ENCODE measurements around the gene TRAPPC6A.

Gene TRAPPC6A, protein sequence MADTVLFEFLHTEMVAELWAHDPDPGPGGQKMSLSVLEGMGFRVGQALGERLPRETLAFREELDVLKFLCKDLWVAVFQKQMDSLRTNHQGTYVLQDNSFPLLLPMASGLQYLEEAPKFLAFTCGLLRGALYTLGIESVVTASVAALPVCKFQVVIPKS

DNA sequence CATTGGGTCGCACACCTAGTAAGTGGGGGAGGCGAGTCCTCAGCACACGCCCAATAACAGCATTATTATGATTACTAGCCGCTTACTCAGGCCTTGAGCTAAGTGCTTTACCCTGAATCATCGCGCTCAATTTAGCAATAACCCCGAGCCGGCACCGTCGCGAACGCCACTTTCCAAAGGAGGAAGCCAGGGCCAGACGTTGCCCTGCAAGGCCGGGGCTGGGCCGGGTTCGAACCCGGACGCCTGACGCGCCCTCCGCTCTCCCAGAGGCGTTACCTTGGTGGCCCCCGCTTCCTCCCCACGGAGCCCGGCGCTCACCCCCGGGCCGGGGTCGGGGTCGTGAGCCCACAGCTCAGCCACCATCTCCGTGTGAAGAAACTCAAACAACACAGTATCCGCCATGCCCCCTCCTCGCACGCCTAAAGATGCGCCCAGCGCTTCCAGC, at the start of gene TRAPPC6A:
Gene TRAPPC6A (minus strand): TSS at position 421 of the 445 bp plus-strand sequence. CDS start 19 bp downstream, at position 402.
- DNase-seq (ENCODE audit: low spot score) = no peak

DNA sequence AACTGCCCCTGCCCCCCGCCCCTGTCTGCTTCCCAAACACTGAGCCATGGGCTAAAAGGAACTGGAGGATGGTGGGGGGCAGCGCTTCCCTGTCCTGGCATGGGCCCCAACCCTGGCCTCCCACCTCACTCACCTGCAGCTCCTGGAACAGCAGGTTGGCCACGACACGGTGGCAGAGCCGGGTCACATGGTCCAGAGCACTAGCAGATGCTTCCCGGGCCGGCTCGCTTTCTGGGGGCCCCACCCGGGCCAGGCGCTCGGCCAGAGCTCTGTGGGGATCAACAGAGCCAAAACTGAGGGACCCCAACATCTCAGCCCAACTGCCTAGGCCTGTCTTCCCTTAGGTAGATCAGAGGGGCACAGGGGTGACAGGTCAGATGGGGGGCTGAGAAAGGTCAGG, 46.6 kb upstream of the TRAPPC6A start:
- no peak for DNase-seq (ENCODE audit: low spot score)

DNA sequence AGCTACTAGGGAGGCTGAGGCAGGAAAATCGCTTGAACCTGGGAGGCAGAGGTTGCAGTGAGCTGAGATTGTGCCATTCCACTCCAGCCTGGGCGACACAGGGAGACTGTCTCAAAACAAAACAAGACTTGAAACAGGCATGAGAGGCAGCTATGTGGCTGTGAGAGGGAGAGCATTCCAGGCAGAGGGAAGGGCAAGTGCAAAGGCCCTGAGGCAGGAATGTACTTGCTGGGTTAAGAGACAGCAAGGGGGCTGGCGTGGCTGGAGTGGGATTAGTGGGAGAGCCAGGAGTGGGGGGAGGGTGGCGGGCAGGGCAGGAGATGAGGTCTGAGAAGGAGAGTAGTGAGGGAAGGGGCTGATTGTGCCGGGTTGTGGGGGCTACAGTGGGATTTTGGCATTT, 45.8 kb upstream of the TRAPPC6A start:
- no peak for DNase-seq (ENCODE audit: low spot score)

DNA sequence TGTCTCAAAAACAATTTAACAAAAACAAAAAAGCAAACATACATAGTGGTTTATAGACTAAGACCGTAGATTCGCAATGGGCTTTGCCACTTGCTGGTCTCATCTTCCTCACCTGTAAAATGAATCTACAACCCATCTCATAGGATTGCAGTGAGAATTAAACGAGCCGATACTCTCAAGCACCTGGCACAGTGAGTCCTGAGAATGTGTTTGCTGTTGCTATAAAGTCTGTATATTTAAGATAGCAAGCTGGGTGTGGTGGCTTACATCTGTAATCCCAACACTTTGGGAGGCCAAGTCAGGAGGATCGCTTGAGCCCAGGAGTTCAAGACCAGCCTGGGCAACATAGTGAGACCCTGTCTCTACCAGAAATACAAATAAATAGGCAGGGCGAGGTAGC, 44.7 kb upstream of the TRAPPC6A start:
- no peak for DNase-seq (ENCODE audit: low spot score)

DNA sequence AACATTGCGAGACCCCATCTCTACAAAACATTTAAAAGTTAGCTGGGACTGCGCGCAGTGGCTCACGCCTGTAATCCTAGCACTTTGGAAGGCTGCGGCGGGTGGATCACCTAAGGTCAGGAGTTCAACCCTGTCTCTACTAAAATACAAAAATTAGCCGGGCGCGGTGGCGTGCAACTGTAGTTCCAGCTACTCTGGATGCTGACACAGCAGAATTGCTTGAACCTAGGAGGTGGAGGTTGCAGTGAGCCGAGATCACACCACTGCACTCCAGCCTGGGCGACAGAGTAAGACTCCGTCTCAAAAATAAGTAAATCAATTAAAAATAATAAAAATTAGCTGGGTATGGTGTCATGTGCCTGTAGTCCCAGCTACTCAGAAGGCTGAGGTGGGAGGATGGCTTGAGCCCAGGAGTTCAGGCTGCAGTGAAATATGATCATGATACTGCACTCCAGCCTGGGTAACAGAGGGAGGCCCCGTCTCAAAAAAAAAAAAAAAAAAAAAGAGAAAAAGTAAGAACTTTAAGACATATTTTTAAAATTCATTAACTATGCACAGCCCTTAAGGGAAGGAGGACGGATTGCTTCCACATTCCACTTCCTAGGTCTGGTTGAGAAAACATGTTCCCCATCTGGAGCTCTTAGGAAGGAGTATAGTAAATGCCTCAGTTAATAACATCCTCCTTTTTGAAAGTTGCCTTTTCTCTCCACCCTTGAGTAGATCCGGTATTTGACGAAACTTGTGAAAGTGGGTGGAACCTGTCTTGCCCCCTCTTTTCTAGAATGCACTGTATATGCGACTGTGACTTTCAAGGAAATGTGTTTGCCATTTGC, 41.1 kb upstream of the TRAPPC6A start:
- no peak for DNase-seq (ENCODE audit: low spot score)

DNA sequence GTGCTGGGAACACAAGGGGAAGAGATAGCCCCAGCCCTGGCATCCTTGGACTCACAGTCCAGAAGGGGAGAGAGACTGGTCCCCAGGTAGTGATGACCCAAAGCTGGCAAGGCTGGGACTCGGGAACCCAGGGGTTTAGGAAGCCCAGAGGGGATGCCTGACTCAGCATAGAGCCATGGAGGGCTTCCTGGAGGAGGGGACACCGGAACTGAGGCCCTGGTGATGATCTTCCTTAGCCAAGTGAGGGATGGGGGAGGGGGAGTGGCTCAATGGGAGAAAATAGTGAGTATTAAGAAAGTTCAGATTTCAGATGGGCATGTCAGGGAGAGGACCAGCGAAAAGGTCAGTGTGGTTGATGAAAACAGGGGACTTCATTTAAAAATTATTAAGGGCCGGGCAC, 40.4 kb upstream of the TRAPPC6A start:
- no peak for DNase-seq (ENCODE audit: low spot score)

DNA sequence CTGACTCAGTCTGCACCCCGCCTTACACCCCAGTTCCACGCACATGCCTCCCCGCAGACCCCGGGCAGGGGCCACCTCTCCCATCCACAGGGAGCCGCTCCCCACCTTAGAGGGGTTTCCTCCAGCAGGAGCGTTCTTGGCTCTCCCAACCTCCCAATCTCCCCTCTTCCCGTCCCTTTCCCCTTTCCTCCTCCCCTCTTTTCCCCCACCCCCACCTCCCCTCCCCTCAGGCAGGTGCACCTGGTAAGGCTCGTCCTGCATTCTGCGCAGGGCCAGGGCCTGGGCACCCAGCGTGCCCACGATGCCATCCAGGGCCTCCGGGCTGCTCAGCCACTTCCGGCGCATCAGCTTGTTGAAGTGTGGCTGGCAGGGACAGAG, 39.9 kb upstream of the TRAPPC6A start:
- no peak for DNase-seq (ENCODE audit: low spot score)

DNA sequence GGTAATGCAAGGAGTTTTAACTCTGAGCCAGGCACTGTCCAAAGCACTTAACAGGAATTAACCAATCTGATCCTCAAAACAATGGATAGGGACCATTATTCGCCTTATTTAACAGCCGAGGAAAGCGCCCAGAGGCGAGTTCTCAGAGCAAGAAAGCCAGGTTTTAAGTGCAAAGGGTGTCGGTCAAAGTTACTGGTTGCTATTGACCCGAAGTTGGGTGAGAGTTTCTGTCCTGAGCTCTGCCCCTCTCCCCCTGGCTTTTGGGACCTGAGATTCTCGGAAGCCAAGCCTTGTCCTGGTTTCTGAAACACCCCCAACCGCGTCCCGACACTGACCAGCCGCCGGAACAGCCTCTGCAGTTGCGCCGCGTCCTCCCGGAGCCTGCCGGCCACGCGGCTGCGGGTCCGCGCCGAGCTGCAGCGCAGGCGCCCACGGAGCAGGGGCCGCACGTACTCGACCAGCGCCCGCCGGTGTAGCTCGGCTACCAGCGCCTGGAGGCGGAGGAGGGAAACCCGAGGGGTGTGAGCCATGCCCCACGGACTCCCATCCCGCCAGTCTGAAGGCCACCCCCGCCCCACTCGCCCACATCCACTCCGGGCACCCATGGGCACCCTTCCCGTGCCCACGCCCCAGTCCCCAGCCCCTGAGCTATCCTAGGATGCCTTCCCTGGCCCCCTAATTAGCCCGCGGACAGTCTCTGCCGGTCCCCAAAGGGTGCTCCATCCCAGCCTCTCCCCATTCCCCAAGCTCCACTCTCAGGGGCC, 39.3 kb upstream of the TRAPPC6A start:
- DNase-seq (ENCODE audit: low spot score) = no peak

DNA sequence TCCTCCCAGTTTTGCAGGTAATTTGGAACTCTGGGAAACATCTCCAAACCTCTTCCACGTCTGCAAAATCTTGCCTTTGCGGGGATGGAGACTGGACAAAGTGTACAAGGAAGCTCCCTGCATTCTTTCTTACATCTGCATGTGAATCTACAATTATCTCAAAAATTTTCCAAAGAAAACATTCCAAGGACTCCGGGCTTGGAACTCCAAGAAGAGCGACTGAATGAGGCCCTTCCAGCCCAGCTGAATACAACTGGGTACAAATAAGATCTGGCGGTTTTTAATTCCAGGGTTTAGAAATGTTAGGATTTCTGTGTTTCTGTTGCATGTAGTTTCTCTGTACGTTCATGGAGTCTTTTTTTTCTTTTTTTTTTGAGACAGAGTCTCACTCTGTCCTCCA, 38.6 kb upstream of the TRAPPC6A start:
- no peak for DNase-seq (ENCODE audit: low spot score)

DNA sequence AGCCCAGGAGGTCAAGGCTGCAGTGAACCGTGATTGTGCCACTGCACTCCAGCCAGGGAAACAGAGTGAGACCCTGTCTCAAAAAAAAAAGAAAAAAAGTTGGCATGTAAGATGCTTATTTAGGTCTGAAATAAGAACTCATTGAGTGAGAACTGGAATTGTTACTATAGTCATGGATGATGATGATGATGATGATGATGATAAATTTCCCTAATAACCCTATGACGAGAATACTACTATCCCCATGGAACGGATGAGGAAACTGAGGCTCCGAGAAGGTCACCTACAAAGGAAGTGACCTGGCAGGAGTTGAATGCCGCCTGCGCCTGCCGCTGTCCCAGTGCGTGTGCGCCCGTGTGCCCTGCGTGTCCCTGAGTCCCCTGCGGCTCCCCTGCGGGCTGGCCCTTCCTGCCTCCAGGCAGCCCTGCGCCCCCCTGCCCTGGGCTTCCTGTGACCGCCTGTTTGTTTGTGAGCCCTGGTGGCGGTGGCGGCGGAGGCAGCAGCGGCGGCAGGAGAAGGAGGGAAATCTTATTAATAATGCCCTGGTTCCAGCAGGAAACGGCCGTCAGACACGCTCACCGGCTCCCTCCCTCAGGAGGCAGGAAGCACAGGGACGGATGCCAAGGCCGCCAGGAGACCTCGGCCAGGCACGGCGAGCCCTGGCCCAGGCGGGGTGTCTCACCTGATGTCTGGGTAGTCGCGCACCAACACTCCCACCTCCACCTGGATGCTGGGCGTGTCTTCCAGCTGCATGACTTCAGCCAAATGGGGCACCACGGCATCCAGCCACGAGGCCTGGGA, 37.6 kb upstream of the TRAPPC6A start:
- no peak for DNase-seq (ENCODE audit: low spot score)

DNA sequence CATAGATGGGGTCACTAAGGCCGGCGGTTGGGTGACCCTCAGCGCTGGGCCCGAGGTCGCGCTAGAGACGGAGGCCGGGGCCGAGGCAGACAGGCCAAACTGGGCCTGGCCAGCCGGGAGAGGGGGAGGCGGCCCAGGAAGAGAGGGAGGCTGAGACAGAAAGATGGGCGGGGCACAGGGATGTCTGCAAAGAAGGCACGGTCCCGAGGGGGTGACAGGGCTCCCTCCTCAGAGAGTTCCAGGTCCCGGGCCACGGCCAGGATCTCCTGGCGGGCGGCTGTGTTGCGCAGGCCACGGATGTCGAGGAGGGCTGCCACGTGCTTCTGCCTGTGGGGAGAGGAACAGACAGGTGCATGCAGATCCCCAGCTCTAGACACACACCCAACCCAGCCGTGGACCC, 35.0 kb upstream of the TRAPPC6A start:
- DNase-seq (ENCODE audit: low spot score) = no peak

DNA sequence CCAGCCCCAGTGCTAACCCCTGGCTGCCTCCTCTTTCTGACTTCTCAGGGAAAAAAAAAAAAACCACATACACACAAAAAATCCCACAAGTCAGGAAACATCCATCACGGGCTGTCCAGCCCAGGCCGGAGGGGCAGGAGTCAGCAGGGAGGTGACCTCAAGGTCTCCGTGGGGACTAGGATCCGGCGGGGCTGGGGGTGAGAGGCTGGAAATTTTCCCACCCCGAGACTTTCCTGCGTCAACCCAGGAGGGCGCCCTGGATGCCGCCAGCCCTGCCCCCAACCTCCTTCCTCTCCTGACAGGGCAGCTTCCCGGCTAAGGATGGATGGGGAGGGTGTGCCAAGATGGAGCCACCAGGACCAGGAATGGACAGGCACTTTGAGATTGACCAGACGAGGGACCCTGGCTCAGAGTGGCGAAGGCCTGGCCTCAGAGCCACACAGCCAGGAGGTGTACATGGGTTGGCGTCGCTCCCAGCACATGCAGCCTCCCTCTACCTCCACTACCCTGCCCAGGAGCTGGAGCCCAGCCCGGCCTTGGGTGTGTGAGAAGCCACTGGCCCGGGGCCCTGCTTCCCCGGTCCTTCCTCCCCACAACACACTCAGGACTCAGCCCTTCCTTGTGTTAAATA, 33.8 kb upstream of the TRAPPC6A start:
- no peak for DNase-seq (ENCODE audit: low spot score)

DNA sequence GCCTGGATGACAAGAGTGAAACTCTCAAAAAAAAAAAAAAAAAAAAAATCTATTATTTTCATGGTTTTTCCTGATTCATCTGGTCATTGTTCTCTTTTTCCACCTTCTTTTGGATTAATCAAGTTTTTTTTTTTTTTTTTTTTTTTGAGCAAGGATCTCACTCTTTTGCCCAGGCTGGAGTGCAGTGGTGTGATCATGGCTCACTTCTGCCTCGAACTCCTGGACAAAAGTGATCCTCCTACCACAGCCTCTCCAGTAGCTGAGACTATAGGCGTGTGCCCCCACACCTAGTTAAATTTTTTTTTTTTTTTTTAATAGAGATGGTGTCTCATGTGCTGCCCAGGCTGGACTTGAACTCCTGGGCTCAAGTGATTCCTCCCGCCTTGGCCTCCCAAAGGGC, 28.3 kb upstream of the TRAPPC6A start:
- no peak for DNase-seq (ENCODE audit: low spot score)

DNA sequence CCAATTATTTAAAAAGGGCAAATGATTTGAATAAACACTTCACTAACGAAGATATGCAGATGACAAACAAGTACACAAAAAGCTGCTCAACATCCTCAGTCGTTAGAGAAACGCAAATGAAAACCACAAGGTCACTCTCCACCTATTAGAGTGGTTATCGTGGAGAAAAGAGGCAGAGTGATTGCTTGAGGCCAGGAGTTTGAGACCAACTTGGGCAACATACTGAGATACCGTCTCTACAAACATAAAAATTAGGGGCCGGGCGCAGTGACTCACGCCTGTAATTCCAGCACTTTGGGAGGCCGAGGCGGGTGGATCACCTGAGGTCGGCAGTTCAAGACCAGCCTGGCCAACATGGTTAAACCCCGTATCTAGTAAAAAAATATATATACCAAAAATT, 27.8 kb upstream of the TRAPPC6A start:
- DNase-seq (ENCODE audit: low spot score) = no peak

DNA sequence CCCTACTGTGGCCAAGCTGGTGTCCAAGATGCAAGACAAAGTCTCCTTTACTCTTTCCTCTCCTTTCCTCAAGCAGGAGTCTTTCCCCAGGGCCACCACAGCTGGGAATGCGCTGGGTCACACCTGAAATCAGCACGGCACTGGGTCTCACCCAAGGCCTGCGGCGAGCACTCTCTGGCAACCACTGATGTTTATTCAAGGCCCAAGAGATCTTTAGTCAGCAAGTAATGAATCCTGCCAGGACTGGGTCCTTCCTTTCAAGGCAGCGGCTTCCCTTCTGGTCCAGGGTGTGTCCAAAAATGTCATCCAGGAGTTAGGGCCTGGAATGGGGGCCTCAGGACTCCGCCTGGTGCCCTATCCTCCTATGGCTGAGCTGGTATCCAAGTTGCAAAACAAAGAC, 24.6 kb upstream of the TRAPPC6A start:
- no peak for DNase-seq (ENCODE audit: low spot score)

DNA sequence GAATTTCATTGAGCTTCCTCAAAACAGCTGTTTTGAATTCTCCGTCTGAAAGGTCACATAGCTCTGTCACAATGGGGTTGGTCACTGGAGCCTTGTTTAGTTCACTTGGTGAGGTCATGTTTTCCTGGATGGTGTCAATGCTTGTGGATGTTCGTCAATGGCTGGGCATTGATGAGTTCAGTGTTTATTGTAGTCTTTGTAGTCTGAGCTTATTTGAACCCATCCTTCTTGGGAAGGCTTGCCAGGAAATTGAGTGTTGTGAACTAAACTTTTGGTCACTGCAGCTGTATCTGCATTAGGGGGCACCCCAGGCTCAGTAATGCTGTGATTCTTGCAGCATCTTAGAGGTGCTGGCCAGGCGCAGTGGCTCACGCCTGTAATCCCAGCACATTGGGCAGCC, 22.5 kb upstream of the TRAPPC6A start:
- no peak for DNase-seq (ENCODE audit: low spot score)

DNA sequence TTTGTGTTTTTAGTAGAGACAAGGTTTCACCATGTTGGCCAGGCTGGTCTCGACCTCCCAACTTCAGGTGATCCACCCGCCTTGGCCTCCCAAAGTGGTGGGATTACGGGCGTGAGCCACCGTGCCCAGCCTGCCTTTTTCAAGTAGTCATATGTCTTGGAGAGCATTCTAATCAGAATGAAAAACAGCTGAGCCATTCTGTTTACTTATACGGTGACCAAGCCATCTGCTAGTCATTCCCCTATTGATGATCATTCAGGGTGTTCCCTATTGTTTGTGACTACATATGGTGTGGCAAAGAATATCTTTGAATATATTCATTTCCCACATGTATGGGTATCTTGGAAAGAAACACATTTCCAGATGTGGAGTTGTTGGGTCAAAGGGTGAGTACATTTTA, 17.7 kb upstream of the TRAPPC6A start:
- peak; percentile 14 for DNase-seq (ENCODE audit: low spot score)

DNA sequence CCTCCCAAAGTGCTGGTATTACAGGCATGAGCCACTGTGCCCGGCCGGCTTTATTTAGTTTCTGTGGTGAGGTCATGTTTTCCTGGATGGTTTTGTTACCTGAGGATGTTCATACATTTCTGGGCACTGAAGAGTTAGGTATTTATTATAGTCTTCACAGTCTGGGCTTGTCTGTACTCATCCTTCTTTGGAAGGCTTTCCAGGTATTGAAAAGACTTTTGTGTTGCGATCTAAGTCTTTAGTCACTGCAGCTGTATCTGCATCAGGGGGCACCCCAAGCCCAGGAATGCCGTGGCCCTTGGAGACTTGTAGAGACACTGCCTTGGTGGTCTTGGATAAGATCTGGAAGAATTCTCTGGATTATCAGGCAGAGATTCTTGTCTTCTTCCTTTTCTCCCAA, 13.3 kb upstream of the TRAPPC6A start:
- no peak for DNase-seq (ENCODE audit: low spot score)

DNA sequence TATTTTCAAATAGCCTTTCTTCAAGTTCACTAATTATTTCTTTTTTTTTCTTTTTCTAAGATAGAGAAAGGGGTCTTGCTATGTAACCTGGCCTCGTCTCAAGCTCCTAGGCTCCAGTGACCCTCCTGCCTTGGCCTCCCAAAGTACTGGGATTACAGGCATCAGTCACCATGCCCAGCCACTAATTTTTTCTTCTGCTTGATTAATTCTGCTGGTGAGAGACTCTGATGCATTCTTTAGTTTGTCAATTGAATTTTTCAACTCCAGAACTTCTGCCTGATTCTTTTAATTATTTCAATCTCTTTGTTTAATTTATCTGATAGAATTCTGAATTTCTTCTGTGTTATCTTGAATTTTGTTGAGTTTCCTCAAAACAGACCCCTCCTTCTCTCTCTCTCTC, 11.9 kb upstream of the TRAPPC6A start:
- no peak for DNase-seq (ENCODE audit: low spot score)

DNA sequence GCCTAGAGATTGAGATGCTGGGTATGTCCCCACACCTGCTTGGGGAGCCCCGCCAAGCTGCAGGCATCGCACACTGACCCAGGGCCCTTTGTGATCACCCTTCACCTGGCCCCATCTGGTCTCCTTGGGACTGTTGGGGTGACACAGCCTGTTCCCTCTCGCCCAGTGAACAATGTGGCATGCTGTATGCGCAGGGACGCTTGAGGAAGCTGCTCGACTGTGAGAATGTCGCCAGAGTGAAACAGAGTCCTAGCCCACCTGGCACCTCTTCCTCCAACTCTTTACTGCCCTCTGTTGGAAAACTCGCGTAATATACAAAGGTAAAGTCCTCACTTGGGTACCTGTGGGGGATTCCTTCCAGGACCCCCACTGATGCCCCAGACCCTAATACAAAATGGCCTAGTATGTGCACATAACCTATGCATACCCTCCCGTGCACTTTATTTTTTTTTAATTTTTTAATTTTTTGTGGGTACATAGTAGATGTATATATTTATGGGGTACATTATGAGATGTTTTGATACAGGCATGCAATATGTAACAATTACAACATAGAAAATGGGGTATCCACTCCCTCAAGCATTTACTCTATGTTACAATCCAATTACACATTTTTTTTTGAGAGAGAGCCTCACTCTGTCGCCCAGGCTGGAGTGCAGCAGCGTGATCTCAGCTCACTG, 9.5 kb upstream of the TRAPPC6A start:
- peak; percentile 48 for DNase-seq (ENCODE audit: low spot score)
